Spleen (tissue), 13 donors: Measurements from ENCODE around the gene C7orf33. TPM values are rescaled to one million over a fixed set of nuclear protein-coding genes. Genes with fewer than 3 reads are reported as not detected.

ENCODE experiments used
- DNase-seq: peaks from one replicate; pipeline ENCODE4 v3.0.0-alpha.2; 2020
- H3K27ac ChIP-seq, 8 donors: fragments of 200-600 bp; sonication (generic) in 7 of 8; 1 replicate in 4 of 8; 2 replicates in 4 of 8; pipeline versions ENCODE4 v1.5.0 to v1.8.0; 2016 to 2021; ENCODE audit warnings: inconsistent platforms in 4 of 8, mild to moderate bottlenecking in 4 of 8, moderate library complexity in 1 of 8
- H3K27me3 ChIP-seq, 7 donors: fragments of 200-600 bp; sonication (generic) in 6 of 7; replicated peaks in 1 of 7; 1 replicate in 4 of 7; 2 replicates in 3 of 7; pipeline versions ENCODE4 v1.5.0 to v1.8.0; 2016 to 2021; ENCODE audit warnings: inconsistent platforms in 3 of 7, mild to moderate bottlenecking in 1 of 7
- H3K36me3 ChIP-seq, 6 donors: fragments of 200-600 bp; sonication (generic) in 5 of 6; 1 replicate in 4 of 6; 2 replicates in 2 of 6; pipeline versions ENCODE4 v1.5.0 to v1.8.0; 2016 to 2021; ENCODE audit warnings: inconsistent platforms in 2 of 6
- H3K4me1 ChIP-seq, 6 donors: fragments of 200-600 bp; sonication (generic) in 5 of 6; 1 replicate in 3 of 6; 2 replicates in 3 of 6; pipeline versions ENCODE4 v1.5.0 to v1.8.0; 2016 to 2021; ENCODE audit warnings: inconsistent platforms in 3 of 6
- H3K4me3 ChIP-seq, 8 donors: fragments of 200-600 bp; sonication (generic) in 7 of 8; 1 replicate in 4 of 8; 2 replicates in 4 of 8; pipeline versions ENCODE4 v1.5.0 to v1.8.0; 2016 to 2021; ENCODE audit warnings: inconsistent platforms in 4 of 8, mild to moderate bottlenecking in 4 of 8, moderate library complexity in 2 of 8
- H3K9me3 ChIP-seq, 8 donors: fragments of 200-600 bp; sonication (generic) in 7 of 8; 1 replicate in 4 of 8; 2 replicates in 4 of 8; pipeline versions ENCODE4 v1.5.0 to v1.8.0; 2016 to 2021; ENCODE audit warnings: inconsistent platforms in 4 of 8
- POLR2A ChIP-seq, 3 donors: fragments of 450-650 bp; IDR thresholded peaks; one replicate each; pipeline ENCODE4 v1.5.1; 2017; ENCODE audit warnings: antibody characterized with exemption in 3 of 3, mild to moderate bottlenecking in 1 of 3
- POLR2AphosphoS5 ChIP-seq, 3 donors: sonication (generic); formaldehyde crosslinking; IDR thresholded peaks; one replicate each; pipeline ENCODE4 v1.5.1; 2017; ENCODE audit warnings: antibody characterized with exemption in 3 of 3
- WGBS, 5 donors: extraction: QIAGEN DNeasy Blood & Tissue Kit in 3 of 5; methylation state at CpG; one replicate each; pipeline versions ENCODE4 v1.1.5 to v1.1.7; 2013 to 2018; 5-methylcytosine and 5-hydroxymethylcytosine counted together
- intact Hi-C: fragments of 100-400 bp; cut with DNase I; formaldehyde crosslinking; loops from one replicate; pipeline ENCODE4 v1.15.0; 2023; ENCODE audit warnings: low total_unique reads
- long read RNA-seq, 2 donors: transcript quantifications; one replicate each; lab custom pipeline, GENCODE V29; 2026
- polyA plus RNA-seq, 3 donors: library from polyadenylated mRNA; stranded (reverse); fragments of 200-250 nt; gene quantifications; one replicate each; pipeline ENCODE4 v1.2.1, GENCODE V29; 2013
- total RNA-seq, 7 donors: library from RNA; depleted of rRNA in 3 of 7; stranded (reverse); fragments of >200 nt in 3 of 7; fragmentation: NEBNext Ultra II Directional in 4 of 7; extraction: Animal tissue kit (Norgen Biotek cat#: 25700) in 4 of 7; gene quantifications; one replicate each; pipeline versions ENCODE4 v1.1.0 to v1.2.1, GENCODE V29; 2016 to 2021
- TF ChIP-seq, protein P1 (sequence below), 11 experiments: fragments of 200-600 bp in 7 of 11; fragments of 450-650 bp in 4 of 11; sonication (generic) in 4 of 11; IDR thresholded peaks in 8 of 11; conservative IDR thresholded peaks in 3 of 11; 1 replicate in 7 of 11; 2 replicates in 4 of 11; pipeline versions ENCODE4 v1.4.0 to v1.8.0; 2016 to 2021; ENCODE audit warnings: antibody characterized with exemption in 11 of 11, inconsistent platforms in 4 of 11, mild to moderate bottlenecking in 1 of 11
- donor health status: healthy with polysubstance abuse.
- donor health status: DM: no; HTN: no; CAD: no; lungs with moderate emphysema.
- donor health status: DM: no; HTN: no; CAD: no.
- donor health status: Bipolar disorder and iron deficiency.
- donor health status: healthy.
- donor health status: DM: no; HTN: no; CAD: no.
- donor health status: DM: yes; HTN: yes; CAD: no.

Gene C7orf33, protein sequence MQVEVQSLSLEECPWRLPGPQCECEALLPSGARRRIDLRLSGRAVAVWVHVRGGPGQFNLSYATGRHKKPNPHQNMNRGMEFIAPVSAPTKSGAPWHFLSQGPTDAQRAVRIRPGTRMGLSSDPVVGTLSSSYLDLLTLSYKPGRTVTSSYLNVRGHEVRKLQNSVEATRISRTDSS
- total RNA-seq (not detected), polyA plus RNA-seq (not detected)
- long read RNA-seq, donor 1, result 0 reads
- long read RNA-seq, donor 2, result 0 reads

DNA sequence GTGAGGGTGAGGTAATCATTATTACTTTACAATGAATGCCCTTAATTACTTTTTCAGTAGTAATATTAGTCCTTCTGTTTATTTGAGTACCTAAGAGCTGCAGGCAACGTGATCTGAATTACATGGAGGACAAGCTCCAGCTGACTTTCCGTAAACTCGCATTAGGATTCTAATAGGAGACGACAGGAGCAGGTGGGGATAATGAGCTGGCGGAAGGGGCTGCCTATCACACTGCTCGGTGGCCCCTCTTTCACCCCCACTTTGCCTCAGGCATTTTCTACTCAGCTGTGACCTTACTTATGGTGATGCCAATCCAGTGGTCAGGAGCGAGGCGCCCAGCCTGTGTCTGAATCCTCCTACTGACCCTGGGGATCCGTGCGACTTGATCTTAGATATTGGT lies at the start of gene C7orf33:
Gene C7orf33, plus strand, starts transcription at position 296 of the 400 bp plus-strand sequence. CDS start 160 bp downstream, outside the sequence.
- Histone ChIP-seq H3K4me3 (no peak within 1 kb of the TSS), H3K4me1 (no peaks in the 10 kb centered on the region), H3K36me3 (no peaks in the 10 kb centered on the region), H3K27ac (no peak within 1 kb of the TSS), H3K9me3 (no peaks in the 10 kb centered on the region), H3K27me3 (peaks cover 0 to 6% (median 0%) of the 10 kb centered on the region in 7 donors)
- 82 to 92% (median 88%) methylated on average over 10 of the region's 10 CpGs for WGBS, 5 donors
- intact Hi-C loops, result no loop called here
- DNase-seq, result no peak
- no peak for TF ChIP-seq POLR2A (IDR thresholded peaks at IDR 0.05)
- TF ChIP-seq, protein P1, sequence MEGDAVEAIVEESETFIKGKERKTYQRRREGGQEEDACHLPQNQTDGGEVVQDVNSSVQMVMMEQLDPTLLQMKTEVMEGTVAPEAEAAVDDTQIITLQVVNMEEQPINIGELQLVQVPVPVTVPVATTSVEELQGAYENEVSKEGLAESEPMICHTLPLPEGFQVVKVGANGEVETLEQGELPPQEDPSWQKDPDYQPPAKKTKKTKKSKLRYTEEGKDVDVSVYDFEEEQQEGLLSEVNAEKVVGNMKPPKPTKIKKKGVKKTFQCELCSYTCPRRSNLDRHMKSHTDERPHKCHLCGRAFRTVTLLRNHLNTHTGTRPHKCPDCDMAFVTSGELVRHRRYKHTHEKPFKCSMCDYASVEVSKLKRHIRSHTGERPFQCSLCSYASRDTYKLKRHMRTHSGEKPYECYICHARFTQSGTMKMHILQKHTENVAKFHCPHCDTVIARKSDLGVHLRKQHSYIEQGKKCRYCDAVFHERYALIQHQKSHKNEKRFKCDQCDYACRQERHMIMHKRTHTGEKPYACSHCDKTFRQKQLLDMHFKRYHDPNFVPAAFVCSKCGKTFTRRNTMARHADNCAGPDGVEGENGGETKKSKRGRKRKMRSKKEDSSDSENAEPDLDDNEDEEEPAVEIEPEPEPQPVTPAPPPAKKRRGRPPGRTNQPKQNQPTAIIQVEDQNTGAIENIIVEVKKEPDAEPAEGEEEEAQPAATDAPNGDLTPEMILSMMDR (IDR thresholded peaks at IDR 0.05 in 8 of 11, conservative IDR thresholded peaks at IDR 0.05 in 3 of 11), result no peak

DNA sequence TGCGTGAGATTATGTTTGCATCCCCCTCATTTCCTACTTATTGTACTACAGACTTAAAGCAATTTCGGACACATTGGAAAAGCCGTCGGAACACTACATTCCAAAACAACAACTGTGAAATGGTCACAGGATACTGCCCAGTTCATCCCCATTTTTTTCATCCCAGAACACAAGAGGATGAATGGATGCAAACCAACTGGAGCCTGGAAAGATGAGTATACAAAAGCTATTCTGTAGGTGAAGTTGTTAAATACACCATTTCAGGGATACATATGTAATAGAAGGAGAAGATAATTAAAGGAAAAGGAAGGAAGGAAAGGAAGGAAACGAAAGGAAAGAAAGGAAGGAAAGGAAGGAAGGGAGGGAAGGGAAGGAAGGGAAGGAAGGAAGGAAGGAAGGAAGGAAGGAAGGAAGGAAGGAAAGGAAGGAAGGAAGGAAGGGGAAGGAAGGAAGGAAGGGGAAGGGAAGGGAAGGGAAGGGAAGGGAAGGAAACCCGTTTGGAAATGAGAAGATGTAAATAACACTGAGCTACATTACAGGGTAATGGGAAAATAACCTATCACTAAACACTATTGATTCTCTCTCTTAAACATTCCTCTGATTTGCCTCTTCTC lies 48.6 kb upstream of the C7orf33 start:
- Histone ChIP-seq H3K27me3 (no peaks in the 10 kb centered on the region), H3K4me1 (no peaks in the 10 kb centered on the region), H3K27ac (no peak overlapping the region), H3K9me3 (no peaks in the 10 kb centered on the region), H3K4me3 (no peak overlapping the region), H3K36me3 (no peaks in the 10 kb centered on the region)
- TF ChIP-seq POLR2A (IDR thresholded peaks at IDR 0.05), result no peak
- TF ChIP-seq, protein P1 (IDR thresholded peaks at IDR 0.05 in 8 of 11, conservative IDR thresholded peaks at IDR 0.05 in 3 of 11), result no peak
- TF ChIP-seq POLR2AphosphoS5 (IDR thresholded peaks at IDR 0.05), result no peak
- no peak for DNase-seq
- 78 to 89% (median 79%) methylated on average over 6 of the region's 6 CpGs for WGBS, 5 donors
- intact Hi-C loops, result no loop called here

DNA sequence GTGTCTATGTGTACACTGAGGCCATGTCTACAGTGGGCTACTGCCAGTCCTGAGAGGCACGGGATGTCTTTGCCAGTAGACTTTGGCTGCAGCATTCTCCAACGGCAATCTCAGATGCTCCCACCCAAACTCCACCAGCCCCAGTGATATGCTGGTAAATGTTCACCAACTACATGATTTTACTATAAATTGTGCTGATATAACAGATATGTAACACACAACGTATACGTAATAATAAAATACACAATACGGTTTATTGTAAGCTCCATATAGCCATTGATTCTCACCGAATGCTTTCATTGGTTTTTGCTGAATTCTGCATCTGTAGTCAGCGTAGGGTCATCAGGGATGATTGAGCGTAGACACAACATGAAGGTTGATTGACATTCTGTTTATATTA lies 47.3 kb upstream of the C7orf33 start:
- no peaks in the 10 kb centered on the region for H3K27me3 ChIP-seq
- no peaks in the 10 kb centered on the region for H3K4me1 ChIP-seq
- H3K27ac ChIP-seq, result no peak overlapping the region
- intact Hi-C loops, result no loop called here
- no peak overlapping the region for H3K4me3 ChIP-seq
- no peak for TF ChIP-seq POLR2AphosphoS5 (IDR thresholded peaks at IDR 0.05)
- TF ChIP-seq, protein P1 (IDR thresholded peaks at IDR 0.05 in 8 of 11, conservative IDR thresholded peaks at IDR 0.05 in 3 of 11), result no peak
- no peak for TF ChIP-seq POLR2A (IDR thresholded peaks at IDR 0.05)
- WGBS, 5 donors, result 94 to 98% (median 96%) methylated on average over 8 of the region's 8 CpGs
- H3K9me3 ChIP-seq, result no peaks in the 10 kb centered on the region
- no peak for DNase-seq
- no peaks in the 10 kb centered on the region for H3K36me3 ChIP-seq

DNA sequence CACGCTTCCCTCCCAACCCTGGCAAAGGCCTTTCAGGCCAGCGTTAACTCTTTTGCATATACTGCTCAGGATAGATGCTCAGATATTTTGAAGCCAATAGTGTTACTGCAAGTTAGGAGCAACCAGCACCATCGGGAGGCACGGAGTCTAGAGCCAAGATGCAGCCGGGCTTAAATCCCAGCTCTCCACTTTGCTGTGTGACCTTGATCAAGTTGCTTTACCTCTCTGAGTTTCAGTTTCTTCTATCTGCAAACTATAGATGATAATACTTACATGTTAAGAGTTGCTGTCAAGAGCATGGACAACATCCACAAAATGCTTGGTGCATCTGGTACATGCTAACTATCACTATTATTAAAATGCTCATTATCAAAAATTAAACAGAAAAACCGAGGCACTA lies 45.4 kb upstream of the C7orf33 start:
- 92 to 96% (median 94%) methylated on average over 6 of the region's 6 CpGs for WGBS, 5 donors
- no peaks in the 10 kb centered on the region for H3K27me3 ChIP-seq
- no peaks in the 10 kb centered on the region for H3K36me3 ChIP-seq
- H3K4me3 ChIP-seq, result no peak overlapping the region
- intact Hi-C loops, result no loop called here
- TF ChIP-seq POLR2A (IDR thresholded peaks at IDR 0.05) (no peak), POLR2AphosphoS5 (IDR thresholded peaks at IDR 0.05) (no peak)
- TF ChIP-seq, protein P1 (IDR thresholded peaks at IDR 0.05 in 8 of 11, conservative IDR thresholded peaks at IDR 0.05 in 3 of 11), result no peak
- no peak for DNase-seq
- no peak overlapping the region for H3K27ac ChIP-seq
- no peaks in the 10 kb centered on the region for H3K4me1 ChIP-seq
- H3K9me3 ChIP-seq, result peaks cover 0 to 17% (median 10%) of the 10 kb centered on the region in 8 donors
